ENCODE results near the gene ENPP6. TPM values are rescaled to one million over a fixed set of nuclear protein-coding genes. Genes with fewer than 3 reads are reported as not detected.

ENPP6 gene
- polyA plus RNA-seq, 1 experiment = not detected

DNA sequence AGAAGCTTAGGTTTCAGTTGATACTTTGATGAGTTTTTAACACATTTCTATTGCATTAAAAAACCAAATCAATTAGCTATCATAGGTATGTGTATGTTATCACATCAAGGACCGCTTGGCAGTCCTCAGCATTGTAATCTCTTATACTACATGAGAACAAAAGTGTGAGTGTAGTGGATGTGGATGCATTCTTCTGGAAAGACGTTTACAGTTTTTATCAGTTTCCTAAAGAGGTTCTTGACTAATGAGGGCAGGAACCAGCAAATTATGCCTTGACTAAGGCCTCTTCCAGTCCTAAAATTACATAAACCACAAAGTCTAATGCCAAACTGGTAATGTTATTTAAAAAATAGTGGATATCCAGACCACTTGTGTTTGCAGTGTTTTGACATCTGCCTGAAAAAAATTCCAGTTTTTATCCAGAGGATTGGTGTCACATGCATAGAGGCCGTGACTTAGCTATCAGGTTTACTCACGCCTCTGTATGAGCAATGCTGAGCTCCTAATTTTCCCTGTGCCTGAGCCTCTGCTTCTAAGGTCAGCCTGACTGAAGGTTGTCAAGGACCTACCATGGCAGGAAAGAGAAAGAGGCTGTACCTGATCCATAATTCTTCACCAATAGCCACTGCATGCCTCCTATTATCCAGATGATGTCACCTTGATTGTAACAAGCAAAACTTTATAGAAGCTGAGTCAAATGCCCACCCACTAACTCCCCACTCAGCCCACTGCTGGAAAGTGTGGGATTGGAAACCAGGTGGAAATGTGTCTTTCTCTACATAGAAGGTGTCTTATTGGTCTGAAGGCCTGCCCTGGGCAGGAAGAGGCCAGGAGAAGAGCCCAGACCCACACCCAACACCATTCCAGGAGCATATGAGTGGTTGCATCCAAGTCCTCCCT, 68.7 kb downstream of the ENPP6 start:
- no peaks in the 10 kb centered on the region for H3K27me3 ChIP-seq (ENCODE audit: control insufficient read depth, insufficient read depth, low read length)
- POLR2A ChIA-PET = no interaction called here
- no peaks in the 10 kb centered on the region for H3K36me3 ChIP-seq (ENCODE audit: control insufficient read depth, insufficient read depth, low read length)
- H3K4me3 ChIP-seq (ENCODE audit: low read depth, low read length) = no peak overlapping the region
- CTCF ChIA-PET = no interaction called here
- DNase-seq (ENCODE audit: low read depth) = no peak
- TF ChIP-seq, protein P1, sequence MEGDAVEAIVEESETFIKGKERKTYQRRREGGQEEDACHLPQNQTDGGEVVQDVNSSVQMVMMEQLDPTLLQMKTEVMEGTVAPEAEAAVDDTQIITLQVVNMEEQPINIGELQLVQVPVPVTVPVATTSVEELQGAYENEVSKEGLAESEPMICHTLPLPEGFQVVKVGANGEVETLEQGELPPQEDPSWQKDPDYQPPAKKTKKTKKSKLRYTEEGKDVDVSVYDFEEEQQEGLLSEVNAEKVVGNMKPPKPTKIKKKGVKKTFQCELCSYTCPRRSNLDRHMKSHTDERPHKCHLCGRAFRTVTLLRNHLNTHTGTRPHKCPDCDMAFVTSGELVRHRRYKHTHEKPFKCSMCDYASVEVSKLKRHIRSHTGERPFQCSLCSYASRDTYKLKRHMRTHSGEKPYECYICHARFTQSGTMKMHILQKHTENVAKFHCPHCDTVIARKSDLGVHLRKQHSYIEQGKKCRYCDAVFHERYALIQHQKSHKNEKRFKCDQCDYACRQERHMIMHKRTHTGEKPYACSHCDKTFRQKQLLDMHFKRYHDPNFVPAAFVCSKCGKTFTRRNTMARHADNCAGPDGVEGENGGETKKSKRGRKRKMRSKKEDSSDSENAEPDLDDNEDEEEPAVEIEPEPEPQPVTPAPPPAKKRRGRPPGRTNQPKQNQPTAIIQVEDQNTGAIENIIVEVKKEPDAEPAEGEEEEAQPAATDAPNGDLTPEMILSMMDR (IDR thresholded peaks at IDR 0.05; ENCODE audit: insufficient read depth, low read depth, low read length) = no peak

DNA sequence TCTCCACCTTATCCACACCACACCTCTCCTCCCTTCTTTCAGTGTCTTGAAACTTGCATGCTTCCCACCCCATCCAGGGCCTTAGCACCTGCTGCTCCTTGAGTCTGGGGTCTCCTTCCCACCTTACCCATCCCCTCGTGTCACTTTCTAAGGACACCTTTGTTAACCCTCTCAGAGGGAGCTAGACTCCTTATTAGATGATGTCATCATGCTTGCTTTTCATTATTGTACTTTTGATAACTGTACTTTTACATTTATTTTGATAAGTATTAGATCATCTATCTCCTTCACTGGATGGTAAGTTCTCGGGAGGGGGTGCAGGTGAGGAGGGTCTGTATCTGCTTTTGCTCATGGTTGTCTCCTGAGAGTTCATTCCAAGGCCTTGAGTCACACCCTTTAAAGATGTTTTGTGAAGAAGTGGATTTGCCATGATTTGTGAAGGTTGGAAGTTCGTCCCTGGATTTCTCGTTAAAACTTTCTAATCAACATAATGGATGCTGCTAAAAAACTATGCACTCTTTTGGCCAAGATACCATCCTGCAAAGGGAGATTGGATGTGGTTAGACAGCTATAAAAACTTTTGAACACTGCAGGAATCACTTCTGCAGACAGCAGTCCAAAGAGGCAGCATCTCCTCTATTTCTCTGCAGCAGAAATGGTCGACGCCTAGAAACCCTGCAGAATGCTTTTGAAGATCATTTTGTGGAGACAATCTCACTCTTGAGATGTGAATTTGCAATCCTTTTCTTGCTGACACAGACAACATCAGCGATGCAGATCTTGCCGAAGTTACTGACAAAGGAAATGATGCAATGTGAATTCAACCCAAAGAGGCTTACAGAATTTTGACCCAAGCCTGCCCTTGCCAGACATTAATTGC, 69.6 kb downstream of the ENPP6 start:
- no peak for DNase-seq (ENCODE audit: low read depth)
- Histone ChIP-seq H3K4me3 (ENCODE audit: low read depth, low read length) (no peak overlapping the region), H3K27me3 (ENCODE audit: control insufficient read depth, insufficient read depth, low read length) (no peaks in the 10 kb centered on the region), H3K36me3 (ENCODE audit: control insufficient read depth, insufficient read depth, low read length) (no peaks in the 10 kb centered on the region)
- TF ChIP-seq, protein P1 (IDR thresholded peaks at IDR 0.05; ENCODE audit: insufficient read depth, low read depth, low read length) = no peak
- POLR2A ChIA-PET = no interaction called here
- CTCF ChIA-PET = no interaction called here

DNA sequence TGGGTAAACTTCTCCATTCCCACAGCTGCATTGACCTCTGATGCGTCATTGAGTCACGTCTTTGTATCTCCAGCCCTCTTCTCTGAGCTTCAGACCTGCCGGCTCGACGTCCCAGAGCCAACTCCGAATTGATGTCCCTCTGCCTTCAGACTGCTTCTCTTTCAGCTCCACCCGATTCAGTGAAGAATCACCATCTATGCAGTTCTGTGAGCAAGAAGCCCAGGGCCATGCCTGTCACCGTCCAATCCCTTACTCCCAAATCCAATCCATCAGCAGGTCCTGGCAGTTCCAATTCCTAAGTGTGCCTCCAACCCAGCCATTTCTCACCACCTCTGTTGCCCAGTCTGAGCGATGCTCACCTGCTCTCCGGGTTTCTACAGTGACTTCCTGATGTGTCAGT, 70.7 kb downstream of the ENPP6 start:
- H3K27me3 ChIP-seq (ENCODE audit: control insufficient read depth, insufficient read depth, low read length) = no peaks in the 10 kb centered on the region
- POLR2A ChIA-PET = no interaction called here
- TF ChIP-seq, protein P1 (IDR thresholded peaks at IDR 0.05; ENCODE audit: insufficient read depth, low read depth, low read length) = no peak
- no peak overlapping the region for H3K4me3 ChIP-seq (ENCODE audit: low read depth, low read length)
- DNase-seq (ENCODE audit: low read depth) = no peak
- H3K36me3 ChIP-seq (ENCODE audit: control insufficient read depth, insufficient read depth, low read length) = no peaks in the 10 kb centered on the region
- CTCF ChIA-PET = no interaction called here

DNA sequence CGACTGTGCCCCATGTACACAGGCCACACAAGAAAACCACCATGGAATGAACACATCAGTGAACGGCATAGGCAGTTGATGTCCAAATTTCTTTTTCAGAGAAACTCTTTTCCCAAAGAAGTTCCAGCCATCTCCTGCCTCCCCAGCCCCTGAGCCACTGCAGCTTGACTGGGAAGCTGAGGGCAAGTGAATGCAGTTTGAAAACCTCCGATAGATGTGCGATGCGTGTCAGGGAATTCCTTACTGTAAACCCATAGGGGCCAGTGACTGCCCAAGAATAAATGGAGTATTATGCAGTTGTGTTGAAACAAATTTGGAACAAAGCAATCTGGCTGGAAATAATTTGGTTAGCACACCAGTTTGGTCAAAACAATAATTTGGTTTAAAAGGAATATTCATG, 72.1 kb downstream of the ENPP6 start:
- CTCF ChIA-PET = no interaction called here
- TF ChIP-seq, protein P1 (IDR thresholded peaks at IDR 0.05; ENCODE audit: insufficient read depth, low read depth, low read length) = no peak
- POLR2A ChIA-PET = no interaction called here
- H3K27me3 ChIP-seq (ENCODE audit: control insufficient read depth, insufficient read depth, low read length) = no peaks in the 10 kb centered on the region
- H3K36me3 ChIP-seq (ENCODE audit: control insufficient read depth, insufficient read depth, low read length) = no peaks in the 10 kb centered on the region
- DNase-seq (ENCODE audit: low read depth) = no peak
- no peak overlapping the region for H3K4me3 ChIP-seq (ENCODE audit: low read depth, low read length)
